Measurements from ENCODE around the gene ING4.

ING4 gene

GRCh38 chr12:6606331-6607131 lies 56.4 kb downstream of the ING4 start:
- TF ChIP-seq, protein P1, sequence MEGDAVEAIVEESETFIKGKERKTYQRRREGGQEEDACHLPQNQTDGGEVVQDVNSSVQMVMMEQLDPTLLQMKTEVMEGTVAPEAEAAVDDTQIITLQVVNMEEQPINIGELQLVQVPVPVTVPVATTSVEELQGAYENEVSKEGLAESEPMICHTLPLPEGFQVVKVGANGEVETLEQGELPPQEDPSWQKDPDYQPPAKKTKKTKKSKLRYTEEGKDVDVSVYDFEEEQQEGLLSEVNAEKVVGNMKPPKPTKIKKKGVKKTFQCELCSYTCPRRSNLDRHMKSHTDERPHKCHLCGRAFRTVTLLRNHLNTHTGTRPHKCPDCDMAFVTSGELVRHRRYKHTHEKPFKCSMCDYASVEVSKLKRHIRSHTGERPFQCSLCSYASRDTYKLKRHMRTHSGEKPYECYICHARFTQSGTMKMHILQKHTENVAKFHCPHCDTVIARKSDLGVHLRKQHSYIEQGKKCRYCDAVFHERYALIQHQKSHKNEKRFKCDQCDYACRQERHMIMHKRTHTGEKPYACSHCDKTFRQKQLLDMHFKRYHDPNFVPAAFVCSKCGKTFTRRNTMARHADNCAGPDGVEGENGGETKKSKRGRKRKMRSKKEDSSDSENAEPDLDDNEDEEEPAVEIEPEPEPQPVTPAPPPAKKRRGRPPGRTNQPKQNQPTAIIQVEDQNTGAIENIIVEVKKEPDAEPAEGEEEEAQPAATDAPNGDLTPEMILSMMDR (IDR thresholded peaks at IDR 0.05; ENCODE audit: insufficient read depth, low read length, poor library complexity, severe bottlenecking) = no peak
- peak overlapping the region; percentile 98 for H3K4me3 ChIP-seq (replicated peaks; ENCODE audit: low read depth, low read length)

DNA sequence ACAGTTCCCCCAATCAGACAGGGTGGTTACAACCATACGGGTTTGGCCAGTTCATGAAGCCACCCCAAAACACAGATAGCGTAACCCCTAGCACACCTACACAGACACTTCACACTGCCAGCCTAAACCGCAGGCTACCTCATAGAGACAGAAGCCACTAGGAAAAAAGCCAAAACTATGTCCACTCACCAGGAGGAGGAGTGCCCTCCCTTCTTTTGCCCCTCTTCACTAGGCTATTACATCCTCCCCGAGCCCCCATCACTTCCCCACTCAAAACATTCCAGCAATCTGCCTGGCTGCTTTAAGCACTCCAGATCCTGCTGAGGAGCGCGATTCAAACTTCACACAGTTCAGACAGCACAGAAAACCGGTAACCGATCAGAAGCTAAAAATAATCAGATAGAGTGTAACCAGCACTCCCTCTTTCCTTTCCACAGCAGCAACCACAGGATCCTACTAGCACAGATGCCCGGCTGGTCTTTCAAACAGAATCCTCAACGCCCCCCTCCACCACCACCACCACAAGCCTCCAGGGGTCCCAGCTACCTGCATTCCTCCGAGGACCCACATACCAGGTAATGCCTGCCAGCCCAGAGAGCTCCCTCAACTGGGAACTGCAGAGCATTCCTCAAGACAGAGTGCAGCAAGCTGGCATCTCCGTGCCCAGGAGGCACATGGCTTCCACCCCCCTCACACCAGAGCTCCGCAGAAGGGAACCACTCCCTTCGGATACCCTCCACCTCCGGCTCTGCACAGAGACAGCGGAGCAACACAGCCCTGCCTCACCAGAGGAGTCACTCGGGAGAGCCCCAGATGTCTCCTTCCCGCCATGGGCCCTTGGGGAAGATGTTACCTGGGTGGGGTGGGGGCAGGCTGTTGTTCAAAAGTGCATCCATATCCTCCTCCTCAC lies 57.2 kb downstream of the ING4 start:
- peak overlapping the region; percentile 98 for H3K4me3 ChIP-seq (replicated peaks; ENCODE audit: low read depth, low read length)
- H3K27me3 ChIP-seq (replicated peaks; ENCODE audit: control insufficient read depth, insufficient read depth, low read length) = no peaks in the 10 kb centered on the region
- peaks cover 18% of the 10 kb centered on the region for H3K36me3 ChIP-seq (ENCODE audit: control insufficient read depth, insufficient read depth, low read length)
- TF ChIP-seq, protein P1 (IDR thresholded peaks at IDR 0.05; ENCODE audit: insufficient read depth, low read length, poor library complexity, severe bottlenecking) = no peak
- DNase-seq (ENCODE audit: extremely low read depth, insufficient read length) = no peak

More at GRCh38 chr12:6606331-6607131, 56.4 kb downstream of the ING4 start:
- Histone ChIP-seq H3K27me3 (replicated peaks; ENCODE audit: control insufficient read depth, insufficient read depth, low read length) (no peaks in the 10 kb centered on the region), H3K36me3 (ENCODE audit: control insufficient read depth, insufficient read depth, low read length) (peaks cover 13% of the 10 kb centered on the region)
- peak; percentile 62 for DNase-seq (ENCODE audit: extremely low read depth, insufficient read length)

DNA sequence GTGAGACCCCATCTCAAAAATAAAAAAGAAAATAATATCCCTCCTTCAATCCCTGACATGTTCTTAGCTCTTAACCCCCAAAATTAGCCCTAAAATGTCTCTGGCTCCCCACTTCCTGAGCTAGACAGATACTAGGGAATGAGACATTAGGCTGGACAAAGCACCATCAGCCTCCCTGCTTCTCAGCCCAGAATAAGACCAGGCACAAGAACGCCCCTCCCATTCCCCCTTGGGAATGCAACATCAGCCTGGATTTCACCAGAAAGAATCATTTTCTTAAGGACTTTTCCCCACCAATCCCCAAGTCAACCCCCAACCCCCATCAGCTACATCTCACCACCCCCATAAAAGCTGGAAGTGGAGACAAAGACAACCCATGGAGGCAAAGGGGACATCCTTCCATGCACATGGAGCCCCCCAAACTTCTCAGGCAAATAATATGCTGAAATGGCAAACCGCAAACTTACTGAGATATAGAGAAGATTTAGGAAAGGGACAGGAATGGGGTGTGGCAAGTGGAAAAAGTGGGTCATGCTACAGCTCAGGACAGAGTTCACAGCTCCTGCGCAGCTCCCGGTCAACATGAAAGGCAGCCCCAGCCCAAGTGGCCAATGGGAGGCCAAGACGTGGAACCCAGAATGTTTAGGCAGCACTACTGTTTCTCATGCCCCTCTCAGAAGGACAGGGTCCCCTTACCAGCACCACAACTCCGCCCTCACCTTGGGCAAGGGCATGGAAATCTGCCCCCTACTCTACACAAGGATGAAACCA lies 58.5 kb downstream of the ING4 start:
- H3K27me3 ChIP-seq (replicated peaks; ENCODE audit: control insufficient read depth, insufficient read depth, low read length) = no peaks in the 10 kb centered on the region
- DNase-seq (ENCODE audit: extremely low read depth, insufficient read length) = no peak
- peak overlapping the region; percentile 98 for H3K4me3 ChIP-seq (replicated peaks; ENCODE audit: low read depth, low read length)
- TF ChIP-seq, protein P1 (IDR thresholded peaks at IDR 0.05; ENCODE audit: insufficient read depth, low read length, poor library complexity, severe bottlenecking) = no peak
- H3K36me3 ChIP-seq (ENCODE audit: control insufficient read depth, insufficient read depth, low read length) = peaks cover 24% of the 10 kb centered on the region

DNA sequence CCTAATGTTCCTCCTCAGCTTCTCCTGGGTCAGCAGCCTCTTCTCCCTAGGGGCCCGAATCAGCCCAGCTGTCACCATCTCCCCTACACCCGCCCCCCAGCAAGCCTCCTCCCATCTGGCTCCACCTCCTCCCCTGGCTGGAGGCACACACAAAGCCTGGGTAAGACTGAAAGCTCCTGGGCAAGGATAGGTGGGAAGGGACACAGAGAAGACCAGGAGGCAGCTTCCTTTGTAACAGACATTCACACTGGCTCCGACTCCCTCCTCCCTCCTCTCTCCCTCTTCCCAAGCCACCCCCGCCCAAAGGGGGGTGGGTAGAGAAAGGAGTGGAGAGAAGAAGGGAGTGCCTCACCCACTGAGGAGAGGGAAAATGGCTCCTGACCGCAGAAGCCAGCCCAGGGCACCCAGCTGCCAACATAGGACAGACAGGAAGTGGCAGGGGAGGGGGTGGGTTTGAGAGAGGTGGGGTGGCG lies 59.8 kb downstream of the ING4 start:
- Histone ChIP-seq H3K36me3 (ENCODE audit: control insufficient read depth, insufficient read depth, low read length) (peaks cover 32% of the 10 kb centered on the region), H3K27me3 (replicated peaks; ENCODE audit: control insufficient read depth, insufficient read depth, low read length) (no peaks in the 10 kb centered on the region), H3K4me3 (replicated peaks; ENCODE audit: low read depth, low read length) (peak overlapping the region; percentile 33)
- TF ChIP-seq, protein P1 (IDR thresholded peaks at IDR 0.05; ENCODE audit: insufficient read depth, low read length, poor library complexity, severe bottlenecking) = no peak
- no peak for DNase-seq (ENCODE audit: extremely low read depth, insufficient read length)

- TF ChIP-seq, protein P1 (IDR thresholded peaks at IDR 0.05; ENCODE audit: insufficient read depth, low read length, poor library complexity, severe bottlenecking) = no peak
- Histone ChIP-seq H3K36me3 (ENCODE audit: control insufficient read depth, insufficient read depth, low read length) (peaks cover 35% of the 10 kb centered on the region), H3K27me3 (replicated peaks; ENCODE audit: control insufficient read depth, insufficient read depth, low read length) (no peaks in the 10 kb centered on the region), H3K4me3 (replicated peaks; ENCODE audit: low read depth, low read length) (no peak overlapping the region)
- DNase-seq (ENCODE audit: extremely low read depth, insufficient read length) = no peak
Measured at GRCh38 chr12:6602526-6602925, 60.4 kb downstream of the ING4 start.
